GM19043 (cell line): ENCODE results near the gene HEPN1.

Source experiments
- ATAC-seq: cut with Tn5 transposase; IDR thresholded peaks from one replicate; pipeline ENCODE4 v1.9.1; 2021; ENCODE audit warnings: low read depth; ENCODE audit not compliant: unreplicated experiment

Gene HEPN1

DNA sequence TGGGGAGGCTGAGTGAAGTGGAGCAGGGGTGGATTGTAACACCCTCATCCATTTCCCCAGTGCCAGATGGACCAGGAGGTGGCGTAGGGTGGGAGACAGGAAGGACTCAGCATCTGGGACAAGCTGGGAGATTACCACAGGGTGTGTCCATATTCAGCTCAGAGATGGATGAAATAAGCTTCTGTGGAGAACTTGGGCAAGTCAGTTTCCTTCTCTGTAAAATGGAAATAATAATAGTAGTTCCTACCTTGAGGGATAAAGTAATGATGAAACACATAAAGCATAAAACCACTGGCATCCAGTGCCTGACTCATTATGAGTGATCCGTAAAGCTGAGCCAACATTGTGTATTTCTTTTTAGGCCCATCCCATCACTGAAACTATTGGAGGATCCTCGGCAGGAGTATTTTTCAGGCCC is 20.8 kb upstream of the HEPN1 start:
- no peak for ATAC-seq

GRCh38 chr11:124898711-124899110 is 20.3 kb upstream of the HEPN1 start:
- ATAC-seq, result no peak

- ATAC-seq, result no peak
Measured at GRCh38 chr11:124899383-124900145, 19.5 kb upstream of the HEPN1 start.

- ATAC-seq, result no peak
Measured at GRCh38 chr11:124900464-124900863, 18.6 kb upstream of the HEPN1 start.

DNA sequence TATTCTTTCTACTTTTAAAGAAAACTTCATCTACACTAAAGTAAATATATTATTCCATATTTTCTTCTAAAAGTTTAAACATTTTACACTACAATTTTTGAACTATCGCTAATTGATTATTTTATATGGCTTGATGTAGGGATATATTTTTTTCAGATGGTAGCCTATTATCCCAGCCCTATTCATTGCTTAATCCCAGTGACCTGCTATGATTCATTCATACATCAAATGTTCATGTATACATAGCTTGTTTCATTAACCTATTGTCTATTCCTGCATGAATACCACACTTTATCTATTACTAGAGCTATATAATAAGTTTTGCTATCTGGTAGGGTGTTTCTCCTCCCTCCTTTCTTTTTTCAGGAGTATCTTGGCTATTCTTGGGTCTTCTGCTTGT is 16.4 kb upstream of the HEPN1 start:
- ATAC-seq, result no peak

DNA sequence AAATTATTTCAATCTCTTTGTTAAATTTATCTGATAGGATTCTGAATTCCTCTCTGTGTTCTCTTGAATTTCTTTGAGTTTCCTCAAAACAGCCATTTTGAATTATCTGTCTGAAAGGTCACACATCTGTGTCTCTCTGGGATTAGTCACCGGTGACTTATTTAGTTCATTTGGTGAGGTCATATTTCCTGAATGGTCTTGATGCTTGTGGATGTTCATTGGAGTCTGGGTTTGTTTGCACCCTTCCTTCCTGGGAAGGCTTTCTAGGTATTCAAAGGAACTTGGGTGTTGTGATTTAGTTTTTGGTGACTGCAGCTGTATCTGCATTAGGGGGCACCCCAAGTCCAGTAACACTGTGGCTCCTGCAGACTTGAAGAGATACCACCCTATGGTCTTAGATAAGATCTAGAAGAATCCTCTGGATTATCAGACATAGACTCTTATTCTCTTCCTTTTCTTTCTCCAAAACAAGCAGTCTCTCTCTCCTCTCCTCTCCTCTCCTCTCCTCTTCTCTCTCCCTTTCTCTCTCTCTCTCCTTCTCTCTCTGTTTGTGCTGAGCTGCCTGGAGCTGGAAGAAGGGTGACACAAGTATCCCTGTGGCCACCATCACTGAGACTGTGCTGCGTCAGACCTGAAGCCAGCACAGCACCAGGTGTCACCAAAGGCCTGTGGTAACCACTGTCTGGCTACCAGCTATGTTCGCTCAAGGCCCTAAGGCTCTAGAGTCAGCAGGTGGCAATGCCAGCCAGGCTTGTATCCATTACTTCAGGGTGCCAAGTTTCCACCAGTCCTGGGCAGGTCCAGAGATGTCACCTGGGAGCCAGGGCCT is 3.3 kb upstream of the HEPN1 start:
- ATAC-seq, result no peak

DNA sequence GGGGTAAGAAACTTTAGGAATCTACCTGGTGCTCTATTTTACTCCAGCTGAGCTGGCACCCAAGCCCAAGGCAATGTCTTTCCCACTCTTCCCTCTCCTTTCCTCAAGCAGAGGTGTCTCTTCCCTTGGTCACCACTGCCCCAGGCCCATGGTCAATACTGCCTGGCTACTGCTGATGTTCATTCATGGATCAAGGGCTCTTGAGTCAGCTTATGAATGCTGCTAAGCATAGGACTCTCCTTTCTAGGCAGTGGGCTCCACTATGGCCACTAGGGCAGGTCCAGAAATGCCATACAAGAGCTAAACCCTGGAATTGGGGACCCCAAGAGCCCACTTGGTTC is 2.7 kb upstream of the HEPN1 start:
- ATAC-seq, result no peak

DNA sequence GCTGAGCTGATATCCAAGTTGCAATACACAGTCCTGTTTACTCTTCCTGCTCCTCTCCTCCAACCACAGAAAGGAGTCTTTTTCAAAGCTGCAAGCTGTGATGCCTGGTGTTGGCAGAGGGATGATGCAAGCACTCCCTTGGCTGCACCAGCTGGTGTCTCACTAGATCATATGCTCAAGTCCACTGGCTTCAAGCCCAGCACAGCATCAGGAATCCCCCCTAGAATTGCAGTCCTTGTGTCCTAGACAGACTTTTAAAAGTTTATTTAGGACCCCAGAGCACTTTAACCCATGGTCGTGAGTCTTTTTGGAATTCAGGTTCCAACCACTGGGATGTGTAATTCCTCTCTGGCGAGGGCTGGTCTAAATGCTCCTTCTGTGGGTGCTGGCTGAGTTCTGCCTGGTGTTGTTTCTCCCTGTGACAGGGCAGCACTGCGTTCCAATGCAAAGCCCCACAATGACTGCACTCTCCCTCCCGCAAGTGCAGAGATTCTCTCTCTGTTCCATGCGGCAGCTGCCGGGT is 1.9 kb upstream of the HEPN1 start:
- no peak for ATAC-seq

- ATAC-seq, result no peak
Measured at GRCh38 chr11:124919898-124920297, 848 bp downstream of the HEPN1 start.

GRCh38 chr11:124920356-124920755 is 1.3 kb downstream of the HEPN1 start:
- ATAC-seq, result no peak

- ATAC-seq, result peak; percentile 71
Measured at GRCh38 chr11:124920870-124921609, 2.0 kb downstream of the HEPN1 start.

DNA sequence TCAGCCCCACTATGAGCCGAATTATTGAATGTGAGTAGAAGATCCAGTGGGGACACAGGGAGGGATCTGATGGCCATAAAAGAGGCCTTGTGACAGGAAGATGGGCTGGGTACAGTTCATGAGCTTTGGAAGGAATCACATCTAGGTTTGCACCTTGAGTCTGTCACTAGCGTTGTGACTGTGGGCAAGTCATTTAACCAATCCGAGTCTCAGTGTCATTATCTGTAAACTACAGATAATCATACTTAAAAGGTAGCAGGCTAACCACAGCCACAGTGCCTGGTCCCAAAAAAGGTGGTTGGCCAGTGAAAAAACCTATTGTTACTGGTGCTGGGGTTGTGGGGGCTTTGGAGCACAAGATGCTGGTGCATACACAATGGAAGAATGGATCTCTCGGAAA is 3.8 kb downstream of the HEPN1 start:
- ATAC-seq, result no peak

GRCh38 chr11:124923296-124923695 is 4.2 kb downstream of the HEPN1 start:
- ATAC-seq, result no peak

DNA sequence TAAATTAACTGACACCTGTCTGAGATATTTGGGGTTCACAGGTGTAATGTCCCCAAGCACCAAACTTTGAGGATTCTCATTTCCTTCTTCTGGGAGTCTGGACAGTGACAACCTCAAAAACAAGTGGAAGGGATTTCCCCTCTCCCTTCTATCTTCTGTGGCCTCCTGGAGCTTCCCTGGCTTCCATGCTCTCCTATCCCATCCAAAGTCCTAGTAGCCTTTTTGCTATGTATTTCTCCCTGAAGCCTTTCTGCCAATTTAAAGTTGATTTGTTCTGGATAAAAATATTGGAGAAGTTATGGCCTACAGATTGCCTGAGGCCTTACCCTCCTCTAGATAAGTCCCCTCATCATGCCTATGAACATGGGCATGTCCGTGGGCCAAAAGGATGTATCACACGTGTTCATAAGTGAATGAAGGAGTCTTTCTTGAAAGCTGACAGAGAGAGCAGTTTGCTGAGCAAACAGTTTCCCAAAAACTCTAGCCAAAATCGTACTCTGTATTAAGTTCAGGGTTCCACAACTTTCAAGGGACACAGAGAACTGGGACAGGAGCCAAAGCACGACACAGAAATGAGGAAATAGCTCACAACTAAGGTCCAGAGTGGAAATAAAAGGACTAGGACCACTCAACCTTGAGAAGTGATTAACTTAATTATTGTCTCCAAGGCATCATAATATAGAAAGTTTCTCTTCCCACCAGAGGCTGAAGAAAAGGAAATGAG is 10.1 kb downstream of the HEPN1 start:
- no peak for ATAC-seq

DNA sequence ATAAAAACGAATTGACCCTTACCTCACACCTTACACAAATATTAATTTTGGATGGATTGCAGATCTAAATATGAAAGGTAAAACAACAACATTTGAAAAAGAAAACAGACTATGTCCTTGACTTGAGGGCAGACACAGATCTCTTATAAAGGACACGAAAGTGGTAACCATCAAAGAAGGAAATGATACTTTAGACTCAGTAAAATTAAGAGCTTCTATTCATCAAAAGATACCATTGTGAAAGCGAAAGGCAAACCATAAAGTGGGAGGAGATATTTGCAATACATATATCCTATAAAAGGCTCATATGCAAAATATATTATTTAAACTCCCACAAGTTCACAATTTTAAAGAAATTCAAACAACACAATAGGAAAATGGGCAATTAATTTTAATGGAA is 11.7 kb downstream of the HEPN1 start:
- peak; percentile 93 for ATAC-seq

DNA sequence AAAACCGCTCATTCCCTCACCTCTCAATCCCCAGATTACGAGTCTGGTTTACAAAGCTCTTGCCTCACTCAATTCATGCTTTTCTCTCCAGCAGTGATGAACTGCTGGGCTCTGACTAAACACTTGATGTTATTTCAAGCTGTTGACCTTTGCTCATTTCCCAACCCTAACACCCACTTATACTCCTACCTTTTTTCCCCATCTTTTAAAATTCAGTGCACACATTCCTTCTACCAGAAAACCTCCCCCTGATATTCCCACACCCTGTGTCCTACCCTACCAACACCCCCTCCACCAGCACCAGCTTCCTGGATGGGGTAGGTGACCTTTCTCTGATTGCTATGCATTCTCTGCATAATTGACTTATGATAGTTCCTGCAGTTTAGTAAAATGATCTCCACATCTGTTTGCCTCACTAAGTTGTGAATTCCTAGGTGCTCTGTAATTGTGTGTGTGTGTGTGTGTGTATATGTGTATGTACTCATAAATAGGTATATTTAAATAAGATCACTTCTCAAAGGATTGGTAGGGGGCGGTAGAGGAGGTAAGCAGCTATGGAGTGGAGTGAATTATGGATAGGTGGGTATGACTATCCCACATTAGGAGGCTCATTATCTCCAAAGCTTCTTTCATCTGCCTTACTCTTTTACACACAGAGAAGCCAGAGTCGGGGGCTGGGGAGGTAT is 16.0 kb downstream of the HEPN1 start:
- no peak for ATAC-seq

DNA sequence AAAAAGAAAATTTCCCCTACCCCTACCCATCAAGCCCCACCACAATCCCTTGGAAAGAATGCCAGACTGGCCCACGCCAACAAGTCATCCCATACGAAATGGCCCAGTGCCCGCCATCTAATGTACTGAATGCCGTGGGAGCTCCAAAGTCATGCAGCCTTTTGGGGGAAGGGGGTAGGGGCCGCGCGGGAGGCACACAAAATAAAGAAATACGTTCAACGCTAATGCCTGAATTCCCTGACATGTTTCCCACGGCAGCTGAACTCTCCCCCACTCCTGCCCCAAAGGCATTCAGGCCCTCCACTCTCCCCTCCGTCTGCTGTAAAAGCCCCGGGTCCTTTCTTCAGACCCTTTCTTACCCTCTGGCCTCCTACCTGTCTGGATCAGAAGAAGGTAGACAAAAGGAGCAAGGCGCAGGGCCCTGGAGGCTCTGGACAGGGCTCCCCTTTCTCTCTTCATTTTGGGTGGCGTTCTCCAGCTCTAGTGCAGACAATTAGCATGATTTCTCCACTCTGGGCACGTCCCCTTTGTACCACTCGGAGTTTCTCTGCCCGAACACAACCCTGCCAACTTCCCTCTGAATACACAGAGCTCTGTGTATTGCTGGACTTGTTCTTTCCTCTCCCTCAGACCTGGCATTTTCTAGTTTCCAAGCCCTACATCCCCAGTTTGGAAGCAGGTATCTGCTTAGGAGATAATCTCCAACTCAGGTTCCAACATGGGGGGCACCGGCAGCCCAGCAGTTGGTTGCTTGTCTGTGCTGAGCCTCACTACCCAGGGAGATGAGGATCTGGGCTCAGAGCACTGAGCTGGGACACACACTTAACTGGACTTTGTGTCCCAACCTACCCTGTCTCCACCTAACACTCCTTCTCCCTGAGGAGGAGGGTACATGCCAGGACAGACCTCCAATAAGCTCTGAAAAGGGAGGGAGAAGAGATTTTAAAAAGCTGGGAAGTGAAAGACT is 16.8 kb downstream of the HEPN1 start, which contains the start of gene HEPACAM:
Gene HEPACAM (minus strand): TSS at position 500 of the 967 bp plus-strand sequence. CDS start 41 bp downstream, at position 459.
- no peak for ATAC-seq

DNA sequence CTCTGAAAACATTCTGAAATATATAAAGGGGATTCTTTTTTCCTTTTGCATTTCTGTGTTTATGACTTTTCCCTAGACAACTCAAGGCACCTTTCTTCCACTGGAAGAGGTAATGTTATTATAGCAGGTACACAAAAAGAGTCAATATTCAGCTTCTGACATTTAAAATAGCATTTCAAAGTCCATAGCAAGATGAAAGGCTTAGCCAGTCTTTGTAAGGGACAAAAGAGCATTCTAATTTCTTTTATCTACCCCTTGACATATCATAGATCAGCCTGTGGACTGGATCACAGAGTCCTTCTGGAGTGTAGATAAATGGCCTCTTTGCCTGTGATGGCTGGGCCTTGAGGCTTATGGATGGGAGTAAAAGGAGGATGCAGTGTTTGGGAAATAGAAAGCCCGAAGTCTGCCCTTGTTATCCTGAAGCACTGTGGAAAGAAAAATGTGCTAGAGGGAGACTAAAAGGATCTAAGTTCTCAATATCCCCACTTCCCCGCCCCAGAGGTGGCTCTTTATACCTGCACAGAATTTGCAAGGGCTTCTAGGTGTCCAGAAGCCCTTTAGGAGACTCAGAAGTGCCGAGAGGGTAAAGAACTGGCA is 18.4 kb downstream of the HEPN1 start:
- no peak for ATAC-seq
